H1 (cell line): Measurements from ENCODE around the gene LTBR. TPM values are rescaled to one million over a fixed set of nuclear protein-coding genes. Genes with fewer than 3 reads are reported as not detected.

Experiments used
- CTCF ChIA-PET: fragments of 300-600 bp; sonication (Branson Sonifier 250); formaldehyde crosslinking; loops from one replicate; lab custom pipeline; 2021; ENCODE audit not compliant: partially characterized antibody; lab: Charles Lee
- POLR2A ChIA-PET: fragments of 300-600 bp; sonication (Branson Sonifier 250); formaldehyde crosslinking; loops from one replicate; lab custom pipeline; 2021; ENCODE audit warnings: inconsistent platforms; ENCODE audit not compliant: partially characterized antibody; lab: Charles Lee
- DNase-seq, 2 experiments: peaks; one replicate each; pipeline versions ENCODE4 v3.0.0 to v3.0.0-alpha.2; 2010 to 2022; ENCODE audit warnings: low spot score in 2 of 2, low read depth in 1 of 2, mixed read lengths in 1 of 2
- FAIRE-seq: peaks from 2 replicates; lab custom pipeline; 2011; peaks lifted over from hg19 to GRCh38; lab: Jason Lieb, UNC
- H2AFZ ChIP-seq: 2 replicates; pipeline ENCODE4 v1.8.1; 2012; ENCODE audit warnings: low read length, inconsistent platforms
- H2AK5ac ChIP-seq: 2 replicates; pipeline ENCODE4 v1.6.1; 2013; ENCODE audit warnings: low read depth, low read length
- H2BK120ac ChIP-seq: replicated peaks from 2 replicates; pipeline ENCODE3; 2013; ENCODE audit warnings: low read depth, low read length, inconsistent platforms
- H2BK12ac ChIP-seq: 2 replicates; pipeline ENCODE4 v1.6.1; 2013; ENCODE audit warnings: low read depth, low read length
- H2BK15ac ChIP-seq: 2 replicates; pipeline ENCODE4 v1.6.1; 2013; ENCODE audit warnings: low read length
- H2BK20ac ChIP-seq: 2 replicates; pipeline ENCODE4 v1.6.1; 2013; ENCODE audit warnings: low read length
- H2BK5ac ChIP-seq: 2 replicates; pipeline ENCODE4 v1.6.1; 2013; ENCODE audit warnings: low read depth, low read length
- H3K14ac ChIP-seq: 2 replicates; pipeline ENCODE4 v1.6.1; 2013; ENCODE audit warnings: inconsistent platforms; ENCODE audit not compliant: insufficient read length
- H3K18ac ChIP-seq: 2 replicates; pipeline ENCODE4 v1.6.1; 2013; ENCODE audit warnings: low read length; ENCODE audit errors: extremely low read depth
- H3K23ac ChIP-seq: 2 replicates; pipeline ENCODE4 v1.6.1; 2013; ENCODE audit warnings: inconsistent platforms; ENCODE audit not compliant: insufficient read length
- H3K23me2 ChIP-seq: 2 replicates; pipeline ENCODE4 v1.6.1; 2013; ENCODE audit warnings: low read depth, low read length
- H3K27ac ChIP-seq: 2 replicates; pipeline ENCODE4 v1.6.1; 2011; ENCODE audit warnings: low read depth, low read length, inconsistent platforms
- H3K27me3 ChIP-seq, 4 experiments: replicated peaks in 1 of 4; 1 replicate in 1 of 4; 2 replicates in 3 of 4; pipeline versions ENCODE4 v1.6.1 to v1.8.1; 2011 to 2013; ENCODE audit warnings: low read length in 3 of 4, mild to moderate bottlenecking in 3 of 4, inconsistent platforms in 2 of 4, mixed read lengths in 2 of 4, moderate library complexity in 1 of 4; ENCODE audit not compliant: control insufficient read depth in 3 of 4, insufficient read depth in 3 of 4; ENCODE audit errors: extremely low read depth in 1 of 4
- H3K36me3 ChIP-seq, 4 experiments: 2 replicates each; pipeline versions ENCODE4 v1.6.1 to v1.8.1; 2011 to 2013; ENCODE audit warnings: mild to moderate bottlenecking in 4 of 4, low read length in 3 of 4, moderate library complexity in 2 of 4, control low read depth in 1 of 4, inconsistent platforms in 1 of 4; ENCODE audit not compliant: insufficient read depth in 4 of 4, control insufficient read depth in 2 of 4
- H3K4ac ChIP-seq: replicated peaks from 2 replicates; pipeline ENCODE3; 2013; ENCODE audit warnings: low read length, low read depth, mixed read lengths, inconsistent platforms; ENCODE audit not compliant: insufficient read length
- H3K4me1 ChIP-seq, 4 experiments: replicated peaks in 1 of 4; 1 replicate in 1 of 4; 2 replicates in 3 of 4; pipeline versions ENCODE4 v1.6.1 to v1.8.1; 2011 to 2013; ENCODE audit warnings: low read length in 3 of 4, inconsistent platforms in 2 of 4, mixed read lengths in 1 of 4; ENCODE audit not compliant: insufficient read depth in 4 of 4, control insufficient read depth in 3 of 4
- H3K4me2 ChIP-seq, 2 experiments: 2 replicates each; pipeline versions ENCODE4 v1.6.1 to v1.8.1; 2011 to 2013; ENCODE audit warnings: low read depth in 2 of 2, low read length in 2 of 2, control low read depth in 1 of 2, inconsistent platforms in 1 of 2, mild to moderate bottlenecking in 1 of 2; ENCODE audit not compliant: insufficient read depth in 1 of 2
- H3K4me3 ChIP-seq, 4 experiments: fragments of 200-600, 300-600 bp in 1 of 4; sonication (generic), shearing (Covaris generic), sonication (Bioruptor Twin) in 1 of 4; 2 replicates each; pipeline versions ENCODE4 v1.5.1 to v1.8.1; 2011 to 2016; ENCODE audit warnings: low read length in 4 of 4, low read depth in 3 of 4, control low read depth in 2 of 4, inconsistent platforms in 2 of 4, mild to moderate bottlenecking in 2 of 4, mixed read lengths in 1 of 4, moderate library complexity in 1 of 4; ENCODE audit not compliant: insufficient read depth in 2 of 4; ENCODE audit errors: extremely low read depth in 1 of 4
- H3K56ac ChIP-seq: replicated peaks from 2 replicates; pipeline ENCODE3; 2013; ENCODE audit warnings: low read depth, mild to moderate bottlenecking, mixed read lengths, low read length, inconsistent platforms; ENCODE audit not compliant: insufficient read length
- H3K79me1 ChIP-seq: 2 replicates; pipeline ENCODE4 v1.6.1; 2013; ENCODE audit warnings: low read depth, low read length, control low read depth
- H3K79me2 ChIP-seq, 2 experiments: 2 replicates each; pipeline versions ENCODE4 v1.6.1 to v1.8.1; 2012 to 2013; ENCODE audit warnings: low read length in 2 of 2, mild to moderate bottlenecking in 2 of 2, inconsistent platforms in 1 of 2; ENCODE audit not compliant: insufficient read depth in 2 of 2, control insufficient read depth in 1 of 2
- H3K9ac ChIP-seq, 4 experiments: replicated peaks in 1 of 4; 1 replicate in 1 of 4; 2 replicates in 3 of 4; pipeline versions ENCODE4 v1.6.1 to v1.8.1; 2011 to 2013; ENCODE audit warnings: low read depth in 3 of 4, low read length in 3 of 4, control low read depth in 2 of 4, mild to moderate bottlenecking in 2 of 4, moderate library complexity in 2 of 4, inconsistent platforms in 1 of 4; ENCODE audit errors: extremely low read depth in 1 of 4
- H3K9me3 ChIP-seq, 2 experiments: 2 replicates each; pipeline versions ENCODE4 v1.6.1 to v1.8.1; 2012 to 2013; ENCODE audit warnings: mild to moderate bottlenecking in 2 of 2, moderate library complexity in 2 of 2, control low read depth in 1 of 2, inconsistent platforms in 1 of 2, low read depth in 1 of 2, low read length in 1 of 2, mixed read lengths in 1 of 2; ENCODE audit not compliant: insufficient read depth in 2 of 2
- H4K20me1 ChIP-seq, 2 experiments: replicated peaks in 1 of 2; 2 replicates each; pipeline versions ENCODE3 to v1.8.1; 2011 to 2013; ENCODE audit warnings: inconsistent platforms in 2 of 2, low read length in 2 of 2, mild to moderate bottlenecking in 1 of 2; ENCODE audit not compliant: insufficient read depth in 2 of 2, control insufficient read depth in 1 of 2
- H4K5ac ChIP-seq: 2 replicates; pipeline ENCODE4 v1.6.1; 2013; ENCODE audit warnings: low read length, low read depth, mixed read lengths, inconsistent platforms; ENCODE audit not compliant: insufficient read length
- H4K8ac ChIP-seq: 2 replicates; pipeline ENCODE4 v1.8.0; 2013; ENCODE audit warnings: mild to moderate bottlenecking, moderate library complexity, low read length, inconsistent platforms; ENCODE audit not compliant: insufficient read depth; ENCODE audit errors: extremely low read depth
- H4K91ac ChIP-seq: replicated peaks from 2 replicates; pipeline ENCODE3; 2013; ENCODE audit warnings: low read length, mixed read lengths, inconsistent platforms; ENCODE audit not compliant: insufficient read length
- GTF2F1 ChIP-seq: IDR thresholded peaks from 2 replicates; pipeline ENCODE4 v1.6.1; 2012; ENCODE audit warnings: low read depth, low read length, improper control_type of control experiment, borderline replicate concordance
- POU5F1 ChIP-seq: IDR thresholded peaks from 2 replicates; pipeline ENCODE4 v1.6.1; 2011; ENCODE audit warnings: low read depth, mild to moderate bottlenecking, low read length, moderate library complexity
- WGBS, 2 experiments: shearing (Covaris generic) in 1 of 2; methylation state at CpG; one replicate each; pipeline versions ENCODE4 v1.1.6 to v1.1.7; 2013 to 2015; ENCODE audit warnings: low lambda C conversion rate in 2 of 2, mixed read lengths in 2 of 2, inconsistent platforms in 1 of 2, low coverage in 1 of 2, missing lambda C conversion rate in 1 of 2; ENCODE audit not compliant: insufficient replicate concordance in 2 of 2, insufficient coverage in 1 of 2, insufficient read length in 1 of 2; ENCODE audit errors: extremely low coverage in 1 of 2, missing lambda C conversion rate in 1 of 2; 5-methylcytosine and 5-hydroxymethylcytosine counted together
- polyA plus RNA-seq, 7 experiments: library from polyadenylated mRNA; depleted of rRNA in 3 of 7; stranded (reverse) in 5 of 7; unstranded in 2 of 7; fragments of >200 nt in 5 of 7; fragments of 200-250 nt in 2 of 7; gene quantifications; 1 replicate in 5 of 7; 2 replicates in 1 of 7; 4 replicates in 1 of 7; pipeline versions ENCODE4 v1.2.1 to v1.2.3, GENCODE V29; 2011 to 2013; ENCODE audit warnings: missing spikeins in 2 of 7, mixed read lengths in 2 of 7
- total RNA-seq: library from RNA; stranded (reverse); fragmentation: NEBNext Ultra II Directional; extraction: Animal tissue kit (Norgen Biotek cat#: 25700); gene quantifications from 2 replicates; pipeline ENCODE4 v1.2.1, GENCODE V29; 2021

Gene LTBR
- total and polyA plus RNA-seq, 2 of the 8 experiments (the other 6 are each of a cell fraction or from before 2014, with no cell fraction given): 5.1 to 6.3 TPM

DNA sequence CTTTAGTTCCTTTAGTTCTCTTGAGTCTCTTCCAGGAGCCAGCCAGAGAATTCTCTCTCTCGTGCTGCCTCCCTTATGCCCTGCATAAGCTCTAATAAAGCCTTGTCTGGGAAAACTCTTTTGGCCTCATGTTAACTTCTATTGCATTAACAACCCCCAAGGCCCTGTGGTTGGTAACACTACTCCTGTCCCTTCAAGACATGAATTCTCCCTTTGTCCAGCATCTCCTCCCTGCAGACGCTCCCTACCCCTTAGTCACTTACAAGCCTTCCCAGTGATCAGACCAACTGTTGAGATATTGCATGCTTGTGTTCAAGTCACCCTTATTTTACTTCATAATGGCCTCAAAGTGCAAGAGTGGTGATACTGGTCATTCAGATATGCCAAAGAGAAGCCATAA lies 12.1 kb downstream of the LTBR start:
- no peak overlapping the region for H2BK12ac ChIP-seq
- WGBS, 2 experiments: 75% methylated on average over 2 of the region's 2 CpGs; no CpG with 5 or more reads in 1 of the 2 experiments
- TF ChIP-seq POU5F1 (0 out of 2 replicates have a peak, but pooled peaks have one; percentile 53), GTF2F1 (no peak)
- H3K4me3 ChIP-seq: no peak overlapping the region
- H3K23ac ChIP-seq: no peak overlapping the region
- peaks cover 0 to 4% (median 3%) of the 10 kb centered on the region in 4 experiments; a peak in 4 of 7 replicates for H3K4me1 ChIP-seq
- H3K79me2 ChIP-seq: no peaks in the 10 kb centered on the region
- no peak overlapping the region for H2AFZ ChIP-seq
- H2BK15ac ChIP-seq: no peak overlapping the region
- no peaks in the 10 kb centered on the region for H4K20me1 ChIP-seq
- H3K9me3 ChIP-seq: no peaks in the 10 kb centered on the region
- POLR2A ChIA-PET: interaction anchor here (2.3 kb wide), 1 partner anchor 21 kb away, joined by 10 read pairs; the partner anchor contains the start of gene SCNN1A
- H3K9ac ChIP-seq: no peak overlapping the region
- H2BK120ac ChIP-seq: no peak overlapping the region
- H2BK5ac ChIP-seq: no peak overlapping the region
- H2BK20ac ChIP-seq: no peak overlapping the region
- H4K91ac ChIP-seq: no peak overlapping the region
- H3K18ac ChIP-seq: no peak overlapping the region
- H3K27me3 ChIP-seq: no peaks in the 10 kb centered on the region
- H3K4ac ChIP-seq: no peak overlapping the region
- H3K56ac ChIP-seq: no peak overlapping the region
- no peaks in the 10 kb centered on the region for H3K79me1 ChIP-seq
- no peak overlapping the region for H4K8ac ChIP-seq
- no peak overlapping the region for H3K27ac ChIP-seq
- no peak overlapping the region for H3K4me2 ChIP-seq
- no peaks in the 10 kb centered on the region for H3K36me3 ChIP-seq
- H2AK5ac ChIP-seq: no peak overlapping the region
- H4K5ac ChIP-seq: no peak overlapping the region
- H3K23me2 ChIP-seq: no peaks in the 10 kb centered on the region
- no peak overlapping the region for H3K14ac ChIP-seq
- FAIRE-seq (no peak), DNase-seq (no peak)
- CTCF ChIA-PET: interaction anchor here (1.3 kb wide), 1 partner anchor 21 kb away, joined by 4 read pairs; the partner anchor contains the start of gene SCNN1A
